GM21423 (cell line): Measurements from ENCODE around the gene GRID1.

Source experiments
- ATAC-seq: cut with Tn5 transposase; IDR thresholded peaks from one replicate; pipeline ENCODE4 v1.9.1; 2021; ENCODE audit warnings: mild to moderate bottlenecking, moderate library complexity; ENCODE audit not compliant: unreplicated experiment

GRID1 gene

DNA sequence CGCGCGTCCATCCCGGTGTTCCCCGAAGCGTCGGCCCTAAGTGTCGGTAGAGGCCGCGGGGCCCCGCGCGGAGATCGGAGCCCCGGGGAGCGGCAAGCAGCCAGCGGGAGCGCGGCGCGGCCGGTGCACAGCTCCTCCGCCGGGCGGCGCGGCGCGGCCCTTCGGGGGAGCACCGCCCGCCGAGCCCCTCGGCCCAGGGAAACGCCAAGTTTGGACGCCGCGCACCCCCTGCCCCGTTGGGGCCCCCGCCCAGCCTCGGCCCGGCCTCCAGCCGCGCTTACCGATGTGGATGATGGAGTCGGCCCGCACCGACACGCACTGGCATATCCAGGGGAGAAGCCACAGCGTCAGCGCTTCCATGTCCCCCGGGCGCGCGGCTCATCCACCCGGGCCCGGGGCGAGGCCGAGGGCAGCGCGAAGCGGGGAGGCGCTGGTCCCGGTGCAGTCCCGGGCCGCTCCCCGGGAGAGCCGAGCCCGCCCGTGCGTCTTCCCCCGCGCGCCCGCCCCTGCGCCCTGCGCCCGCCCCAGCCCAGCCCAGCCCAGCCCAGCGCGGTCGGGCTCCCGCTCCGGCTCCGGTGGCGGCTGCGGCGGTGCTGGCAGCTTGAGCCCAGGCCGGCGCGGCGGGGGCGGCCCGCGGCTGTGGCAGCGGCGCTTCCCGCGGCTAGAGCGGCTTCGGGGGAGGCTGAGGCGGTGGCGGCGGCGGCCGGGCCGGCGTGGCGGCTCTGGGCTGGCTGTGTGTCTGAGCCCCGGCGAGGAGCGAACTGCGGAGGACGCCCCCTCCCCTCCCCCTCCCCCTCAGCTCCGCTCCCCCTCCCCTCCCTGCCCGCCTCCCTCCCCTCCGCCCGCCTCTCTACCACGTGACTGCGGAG is at the start of gene GRID1:
Gene GRID1 (minus strand): TSS at position 763 of the 869 bp plus-strand sequence.
- no peak for ATAC-seq

DNA sequence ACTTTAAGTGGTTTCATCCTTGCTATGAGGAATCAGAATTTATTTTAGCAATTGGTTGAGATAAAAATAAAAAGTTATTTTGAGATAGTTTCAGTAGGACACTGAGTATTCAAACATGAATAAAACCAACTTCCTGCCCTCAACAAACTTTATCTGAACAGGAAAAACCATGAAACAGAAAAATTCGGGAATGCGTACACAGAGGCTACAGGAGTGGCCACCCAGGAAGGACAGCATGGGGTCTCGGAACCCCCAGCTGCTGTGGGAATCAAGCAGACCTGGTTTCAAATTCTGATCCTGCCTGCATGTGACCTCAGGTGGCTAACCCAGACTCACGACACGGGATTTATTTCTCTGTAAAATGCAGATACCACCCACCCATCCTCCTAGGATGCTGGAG is 49.0 kb upstream of the GRID1 start:
- no peak for ATAC-seq

DNA sequence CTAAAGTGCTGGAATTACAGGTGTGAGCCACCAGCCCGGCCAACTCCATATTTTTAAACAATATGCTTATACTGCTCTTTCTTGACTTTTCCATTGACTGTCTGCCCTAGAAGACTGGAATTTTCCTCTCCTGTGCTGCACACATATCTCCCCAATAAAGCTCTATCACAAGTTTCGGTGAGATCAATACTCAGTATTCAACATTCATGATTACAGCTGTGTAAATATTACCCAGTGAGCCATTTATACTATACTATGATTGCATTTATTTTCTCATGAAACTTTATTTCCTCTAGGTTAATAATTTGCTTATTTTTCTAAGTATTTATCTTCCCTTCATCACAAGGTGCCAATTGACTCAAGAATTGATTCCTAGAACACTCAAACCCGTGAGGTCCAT is 48.5 kb upstream of the GRID1 start:
- no peak for ATAC-seq

DNA sequence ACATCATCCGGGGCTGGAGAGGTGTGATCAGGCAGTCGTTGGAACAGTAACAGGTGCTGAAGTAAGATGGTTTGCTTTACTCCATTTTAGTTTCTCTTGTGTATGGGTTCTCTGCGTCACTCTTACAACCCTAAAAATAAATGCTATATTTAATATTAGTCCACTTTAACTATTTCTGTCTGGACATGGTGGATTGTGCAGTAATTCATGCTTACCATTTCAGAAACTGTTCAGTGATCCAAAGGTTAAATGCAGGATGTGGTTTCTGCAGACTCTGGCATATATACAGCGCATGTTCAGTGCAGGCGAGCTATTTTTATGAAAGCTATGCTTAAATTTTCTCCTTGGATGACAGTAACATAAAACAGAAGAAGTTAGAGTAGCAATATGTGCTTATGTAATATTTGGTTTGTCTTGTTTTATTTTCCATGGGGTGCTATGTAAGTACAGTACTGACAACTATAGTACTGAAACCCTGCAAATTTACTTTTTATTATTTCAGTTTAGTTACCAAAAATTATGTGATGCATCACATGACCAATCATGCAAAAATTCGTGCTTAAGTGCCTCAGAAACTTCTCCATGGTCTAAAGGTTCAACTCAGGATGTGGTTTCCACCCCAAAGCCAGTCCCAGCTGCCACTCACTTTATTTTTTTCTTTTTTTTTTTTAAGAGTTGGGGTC is 46.6 kb upstream of the GRID1 start:
- peak; percentile 79 for ATAC-seq

DNA sequence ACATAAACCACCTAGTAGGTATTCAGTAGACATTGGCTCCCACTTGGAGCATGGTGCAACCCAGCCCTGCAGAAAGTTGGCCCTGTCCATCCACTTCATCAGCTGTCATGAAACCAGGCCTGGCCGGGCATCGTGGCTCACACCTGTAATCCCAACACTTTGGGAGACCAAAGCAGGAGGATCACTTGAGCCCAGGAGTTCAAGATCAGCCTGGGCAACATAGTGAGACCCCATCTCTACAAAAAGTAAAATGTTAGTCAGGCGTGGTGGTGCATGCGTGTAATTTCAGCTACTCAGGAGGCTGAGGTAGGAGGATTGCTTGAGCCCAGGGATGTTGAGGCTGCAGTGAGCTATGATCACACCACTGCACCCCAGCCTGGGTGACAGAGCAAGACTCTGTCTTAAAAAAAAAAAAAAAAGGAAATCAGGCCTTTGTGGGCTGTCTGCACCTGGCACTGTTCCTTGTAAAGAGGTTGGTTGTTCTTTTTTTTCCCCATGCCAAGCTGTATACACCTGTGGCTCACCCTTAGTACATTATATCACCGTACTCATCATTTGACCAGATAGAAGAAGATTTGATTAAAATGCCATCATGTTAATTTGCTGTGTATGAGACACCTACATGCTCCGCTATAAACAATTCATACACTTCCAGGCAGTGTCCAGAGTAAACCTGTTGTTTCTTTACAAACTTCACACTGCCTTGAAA is 45.4 kb upstream of the GRID1 start:
- no peak for ATAC-seq

DNA sequence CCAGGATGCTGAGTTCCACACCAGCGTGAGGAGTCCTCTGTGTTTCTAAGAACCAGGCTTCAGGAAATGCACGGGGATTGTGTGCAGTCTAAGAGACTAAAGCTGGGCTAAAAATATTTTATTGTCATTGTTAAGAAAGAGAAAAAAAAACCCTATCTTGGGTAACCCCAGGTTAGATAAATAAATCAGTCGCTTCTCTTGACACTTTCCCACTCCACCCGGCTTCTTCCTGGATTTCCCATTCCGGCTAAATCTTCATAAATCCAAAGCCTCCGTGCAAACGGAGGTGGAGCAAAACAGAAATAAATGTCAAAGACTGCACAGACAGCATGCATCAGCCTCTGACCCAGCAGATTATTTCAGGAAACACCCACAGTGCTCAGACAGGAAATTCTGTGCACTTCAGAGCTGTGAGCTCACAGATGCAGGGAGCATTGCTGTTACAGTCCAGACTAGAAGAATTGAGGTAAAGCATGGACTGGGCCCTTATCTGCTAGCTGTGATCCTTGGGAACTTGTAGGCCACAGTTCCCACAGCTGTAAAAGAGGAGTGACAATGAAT is 44.8 kb upstream of the GRID1 start:
- ATAC-seq: peak; percentile 43

DNA sequence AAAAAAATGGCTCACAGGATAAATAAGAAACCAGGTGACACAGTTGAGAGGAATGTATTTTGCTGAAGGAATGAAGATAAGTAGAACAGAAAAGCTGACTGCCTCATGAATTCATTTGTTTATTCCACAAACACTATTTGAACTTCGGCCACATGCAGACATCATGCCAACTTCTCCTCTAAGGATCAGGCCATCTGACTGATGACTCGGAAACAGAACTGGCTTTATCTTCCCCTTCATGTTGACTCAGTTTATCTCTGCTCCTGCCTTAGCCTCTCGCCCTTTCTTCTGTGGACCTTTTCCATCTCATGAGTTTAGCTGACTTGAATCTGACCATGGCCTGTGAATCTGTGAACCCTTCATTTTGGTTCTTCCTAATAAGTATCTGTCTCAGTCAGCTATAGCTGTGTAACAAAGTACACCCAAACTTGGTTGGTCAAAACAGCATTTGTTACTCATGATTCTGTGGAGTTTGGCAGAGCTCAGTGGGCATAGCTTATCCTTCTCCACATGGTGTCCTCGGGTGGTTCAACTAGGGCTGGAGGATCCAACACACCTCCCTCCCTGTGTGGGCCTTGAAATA is 44.0 kb upstream of the GRID1 start:
- no peak for ATAC-seq

DNA sequence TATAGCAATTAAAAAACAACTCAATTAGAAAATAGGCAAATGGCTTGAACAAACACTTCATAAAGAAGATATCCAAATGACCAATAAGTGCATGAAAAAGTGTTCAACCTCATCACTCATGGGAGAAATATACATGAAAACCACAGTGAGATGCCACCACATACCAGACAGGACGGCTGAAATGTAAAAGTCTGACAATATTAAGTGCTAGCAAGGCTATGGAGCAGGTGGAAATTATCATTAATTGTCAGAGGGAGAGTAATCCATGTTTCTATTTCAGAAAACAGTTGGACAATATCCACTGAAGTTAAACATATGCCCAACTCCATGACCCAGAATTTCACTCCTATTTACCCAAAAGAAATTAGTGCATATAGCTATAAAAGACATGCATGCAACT is 42.6 kb upstream of the GRID1 start:
- no peak for ATAC-seq

DNA sequence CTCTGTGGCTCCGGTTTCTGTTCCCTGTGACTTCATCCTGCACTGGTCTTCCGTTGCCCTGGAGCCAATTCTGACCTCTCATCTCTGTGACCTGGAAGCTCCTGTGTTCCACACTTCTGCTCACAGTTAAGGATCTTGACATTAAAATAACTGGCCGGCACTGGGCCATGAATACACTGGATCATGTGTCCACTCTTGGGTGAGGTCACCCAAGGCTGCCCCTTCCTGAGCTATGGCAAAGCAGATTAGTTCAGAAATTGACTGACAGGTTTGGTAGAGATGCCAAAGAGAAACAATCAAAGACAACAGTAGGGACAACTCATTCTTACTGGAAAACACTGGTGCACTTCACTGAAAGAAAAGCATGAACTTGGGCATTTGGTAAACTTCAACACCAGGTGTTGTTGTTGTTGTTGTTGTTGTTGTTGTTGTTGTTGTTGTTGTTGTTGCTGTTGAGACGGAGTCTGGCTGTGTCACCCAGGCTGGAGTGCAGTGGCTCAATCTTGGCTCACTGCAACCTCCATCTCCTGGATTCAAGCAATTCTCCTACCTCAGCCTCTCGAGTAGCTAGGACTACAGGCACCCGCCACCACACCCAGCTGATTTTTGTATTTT is 36.7 kb upstream of the GRID1 start:
- ATAC-seq: no peak

DNA sequence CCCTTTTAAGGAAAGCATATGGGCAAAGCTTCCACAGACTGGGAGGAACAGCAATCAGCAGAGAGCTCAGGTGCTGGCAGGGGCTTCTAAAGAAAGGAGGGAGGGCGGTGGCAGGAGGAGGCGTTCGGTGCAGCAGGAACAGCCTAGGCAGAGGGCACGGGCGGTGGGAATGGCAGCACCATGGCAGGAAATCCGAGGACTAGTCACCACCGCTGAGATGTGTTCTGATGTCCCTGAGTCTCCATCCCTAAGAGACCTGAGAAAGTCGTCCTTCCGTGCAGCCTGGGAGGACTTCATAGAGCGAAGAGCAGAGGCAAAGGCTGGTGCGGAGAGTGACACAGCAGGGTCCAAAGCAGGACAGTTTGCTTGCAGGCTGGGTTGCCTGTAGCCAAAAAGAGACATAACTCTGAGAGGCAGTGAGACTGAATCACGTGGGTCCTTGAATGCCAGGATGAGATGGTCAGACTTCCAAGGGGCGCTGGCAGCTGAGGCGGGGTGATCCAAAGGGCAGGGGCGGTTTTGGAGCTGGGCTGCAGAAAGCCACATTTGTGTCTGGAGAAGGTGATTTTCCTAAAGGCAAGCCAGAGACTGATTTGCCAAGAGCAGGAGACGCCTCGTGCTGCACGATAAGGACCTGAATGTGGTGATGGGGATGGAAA is 35.8 kb upstream of the GRID1 start:
- no peak for ATAC-seq

DNA sequence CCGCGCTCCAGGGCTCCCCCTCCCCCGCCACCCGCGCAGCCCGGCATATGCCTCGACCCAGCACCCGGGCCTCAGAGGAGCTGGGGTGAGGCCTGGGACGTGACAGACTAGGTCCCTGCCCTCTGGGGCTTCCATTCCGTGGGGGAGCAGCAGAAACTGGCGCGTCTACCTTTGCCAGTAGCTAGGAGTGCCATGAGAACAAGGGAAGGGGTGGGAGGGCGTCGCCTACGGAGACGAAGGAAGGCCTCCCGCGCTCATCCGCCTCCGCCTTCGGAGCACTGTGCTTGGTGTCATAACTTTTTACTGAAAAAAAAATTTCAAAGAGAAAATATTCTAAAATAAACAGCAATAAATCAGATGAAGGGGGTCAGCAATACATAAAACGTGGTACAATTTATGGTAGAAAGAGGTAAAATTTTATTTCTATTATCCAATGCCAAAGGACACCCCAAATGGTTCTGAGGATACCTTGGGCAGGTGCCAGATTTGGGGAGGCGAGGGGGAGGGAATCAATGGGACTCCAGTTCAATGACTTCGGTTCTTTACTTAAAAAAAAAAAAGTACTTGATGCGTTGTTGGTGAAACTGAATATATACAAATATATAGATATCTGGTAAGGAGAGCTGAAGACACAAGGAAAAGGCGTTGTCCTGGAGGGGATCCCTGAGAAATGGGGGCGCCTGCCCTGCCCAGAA is 35.1 kb upstream of the GRID1 start:
- peak; percentile 3 for ATAC-seq

DNA sequence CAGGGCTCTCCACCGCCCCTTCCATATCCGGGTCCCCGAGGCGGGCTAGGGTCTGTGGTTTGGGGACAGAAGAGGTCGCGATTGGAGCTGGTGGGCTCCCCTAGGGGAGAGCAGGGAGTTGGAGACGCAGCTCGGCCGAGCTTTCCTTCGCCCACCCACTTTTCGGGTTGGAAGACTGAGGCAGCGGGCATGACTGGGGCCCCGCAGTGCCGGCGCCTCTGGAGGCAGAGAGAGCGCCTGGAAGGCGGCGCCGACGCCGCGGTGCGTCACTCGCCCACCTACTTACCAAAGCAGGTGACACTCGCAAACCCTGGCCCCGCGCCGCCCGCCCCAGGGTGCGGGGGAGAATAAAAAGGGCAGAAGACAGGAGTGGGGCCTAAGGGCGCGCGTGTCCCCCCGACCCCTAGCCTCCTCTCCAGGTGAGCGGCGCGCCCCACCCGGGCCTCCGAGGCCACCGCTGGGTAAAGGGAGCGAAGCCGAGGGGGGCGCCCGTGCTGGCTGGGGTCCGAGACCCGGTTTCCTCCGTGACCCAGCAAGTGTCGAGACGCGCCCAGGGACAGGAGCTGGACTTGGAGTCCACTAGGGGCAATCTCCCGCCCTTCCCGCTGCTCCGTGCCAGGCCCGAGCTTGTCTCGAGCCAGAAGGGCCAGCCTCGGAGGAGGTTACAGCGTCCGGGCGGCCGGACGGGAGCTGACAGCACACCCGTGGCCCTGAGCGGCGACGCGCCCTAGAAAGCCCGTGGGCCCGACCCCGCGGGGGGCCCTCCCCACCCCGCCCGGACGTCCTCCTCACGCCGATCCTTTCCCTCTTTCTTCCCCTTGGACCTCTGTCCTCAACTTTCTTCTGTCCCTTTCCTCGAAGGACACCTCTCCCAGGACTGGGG is 34.4 kb upstream of the GRID1 start:
- peak; percentile 24 for ATAC-seq

DNA sequence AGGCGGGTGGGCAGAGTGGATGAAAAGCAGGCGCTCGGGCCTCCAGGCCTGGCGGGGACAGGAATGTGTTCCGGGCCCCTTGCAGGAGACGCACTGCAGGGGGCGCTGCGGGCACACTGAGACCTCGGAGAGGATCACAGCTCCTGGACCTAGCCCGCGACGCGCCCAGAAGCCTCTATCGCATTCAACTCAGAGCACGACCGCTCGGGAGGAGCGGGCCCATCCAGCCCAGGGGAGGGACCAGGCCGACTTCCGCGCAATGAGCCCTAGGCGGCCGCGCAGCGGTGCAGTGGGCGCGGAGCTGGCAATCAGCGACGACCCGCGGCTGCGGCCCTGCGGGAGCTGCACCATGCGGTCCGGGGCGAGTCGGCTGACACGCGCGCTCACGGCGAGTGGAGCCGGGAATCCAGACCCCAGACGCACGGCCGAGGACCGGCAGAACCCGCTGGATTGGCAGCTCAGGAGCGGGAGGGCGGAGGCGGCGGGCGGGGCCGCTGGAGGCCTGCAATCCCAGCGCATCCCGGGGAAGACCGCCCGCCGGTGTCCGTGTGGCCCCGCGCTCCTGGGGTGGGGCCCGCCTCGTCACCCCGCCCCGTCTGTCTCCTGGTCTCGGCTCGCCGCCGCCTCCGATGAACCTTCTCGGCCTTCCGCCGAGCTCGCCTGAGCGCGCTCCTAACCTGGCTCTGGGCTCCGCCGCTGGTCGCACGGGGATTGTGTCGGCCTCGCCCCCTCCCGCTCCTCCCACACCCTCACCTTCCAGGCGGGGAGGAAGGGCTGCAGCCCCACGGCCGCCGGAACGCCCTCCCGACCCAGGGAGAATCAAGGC is 33.5 kb upstream of the GRID1 start:
- ATAC-seq: peak; percentile 89

DNA sequence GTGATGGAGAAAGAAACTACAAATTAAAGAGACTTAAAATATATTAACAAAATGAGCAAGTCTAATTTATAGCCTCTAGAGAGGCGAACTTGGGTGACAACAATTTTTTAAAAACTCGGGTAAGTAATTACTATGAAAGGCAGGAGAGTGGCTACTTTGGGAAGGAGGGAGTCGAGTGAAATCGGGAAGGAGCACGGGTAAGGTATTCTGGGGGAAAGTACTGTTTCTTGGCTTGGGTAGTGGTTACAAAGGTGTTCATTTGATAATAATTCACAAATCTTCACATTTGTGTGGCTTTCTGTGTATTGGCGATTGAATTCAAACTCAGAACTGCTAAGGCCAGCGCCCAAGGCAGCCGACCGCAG is 32.9 kb upstream of the GRID1 start:
- ATAC-seq: no peak

DNA sequence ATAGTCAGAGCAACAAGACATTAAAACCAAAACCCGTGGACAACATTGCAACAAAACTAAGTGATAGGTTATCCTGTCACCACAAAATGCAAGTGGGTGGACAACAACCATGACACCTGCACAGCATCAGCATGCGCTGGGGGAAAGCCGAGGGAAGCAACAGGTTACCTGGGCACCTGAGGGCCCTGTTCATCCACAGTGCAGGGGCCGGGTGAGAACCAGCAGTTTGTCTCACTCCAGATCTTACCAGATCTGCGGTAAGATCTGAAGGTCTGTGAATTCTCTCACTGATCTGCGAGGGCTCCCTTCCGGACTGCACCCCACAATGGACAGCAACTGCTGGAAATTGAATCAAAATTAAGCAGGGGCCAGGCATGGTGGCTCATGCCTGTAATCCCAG is 30.5 kb upstream of the GRID1 start:
- no peak for ATAC-seq

DNA sequence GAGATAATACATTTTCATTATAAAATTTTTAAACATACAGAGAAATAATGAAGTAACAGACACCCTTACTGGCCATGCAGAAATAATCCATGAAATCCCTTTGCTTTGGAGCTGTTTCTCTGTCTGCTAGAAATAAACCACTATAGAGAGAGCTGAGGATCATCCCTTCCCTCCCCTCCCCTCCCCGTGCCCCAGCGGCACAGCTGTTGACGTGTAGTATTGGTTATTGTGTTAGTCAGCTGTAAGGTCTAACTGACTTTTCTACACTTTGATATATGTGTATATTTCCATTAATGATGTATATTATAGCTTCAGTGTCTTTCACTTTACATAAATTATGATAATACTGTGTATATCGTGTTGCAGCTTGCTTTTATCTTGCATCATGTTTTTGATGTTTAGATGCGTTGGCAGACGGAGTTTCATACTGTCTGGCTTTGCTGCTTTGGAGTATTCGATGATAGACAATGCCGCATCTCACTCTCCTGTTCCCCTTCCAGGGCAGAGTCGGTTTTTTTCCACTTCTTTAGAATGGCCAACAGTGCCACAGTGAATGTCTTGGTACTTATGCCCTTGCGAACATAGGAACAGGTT is 27.4 kb upstream of the GRID1 start:
- ATAC-seq: no peak

DNA sequence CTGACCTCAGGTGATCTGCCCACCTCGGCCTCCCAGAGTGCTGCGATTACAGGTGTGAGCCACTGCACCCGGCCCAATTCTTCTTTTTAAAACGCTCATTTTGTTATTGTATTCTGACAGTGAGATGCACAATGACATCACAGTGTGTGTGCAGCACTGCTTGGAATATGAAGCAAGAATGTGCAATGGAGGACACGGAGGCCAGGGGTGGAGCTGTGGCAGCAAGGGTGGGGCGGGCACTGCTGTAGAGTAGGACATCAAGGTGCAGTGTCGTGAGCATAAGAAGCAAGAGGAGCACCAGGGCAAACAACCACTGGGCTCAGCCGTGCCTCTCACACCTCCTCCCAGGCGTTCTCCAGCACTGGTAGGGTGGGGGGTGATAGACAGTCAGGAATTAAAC is 26.8 kb upstream of the GRID1 start:
- ATAC-seq: no peak
